ENCODE results near the gene TCF4.
A peak's percentile ranks its signal among the peaks of the same experiment; 100 is the strongest.

Gene TCF4

GRCh38 chr18:55509631-55510324 is 78.2 kb downstream of the TCF4 start:
- TF ChIP-seq CTCF (IDR thresholded peaks at IDR 0.05; ENCODE audit: low read depth, low read length, missing control alignments): no peak
- H3K4me3 ChIP-seq (ENCODE audit: low read depth, low read length): no peak overlapping the region; the same call in 1 of the 2 replicates
- peak; percentile 33 for DNase-seq (ENCODE audit: low read depth)

- H3K4me3 ChIP-seq (ENCODE audit: low read depth, low read length): no peak overlapping the region
- DNase-seq (ENCODE audit: low read depth): no peak
- no peak for TF ChIP-seq CTCF (IDR thresholded peaks at IDR 0.05; ENCODE audit: low read depth, low read length, missing control alignments)
Measured at GRCh38 chr18:55508651-55509050, 79.3 kb downstream of the TCF4 start.

- no peak overlapping the region for H3K4me3 ChIP-seq (ENCODE audit: low read depth, low read length)
- no peak for TF ChIP-seq CTCF (IDR thresholded peaks at IDR 0.05; ENCODE audit: low read depth, low read length, missing control alignments)
- no peak for DNase-seq (ENCODE audit: low read depth)
Measured at GRCh38 chr18:55506074-55506473, 81.9 kb downstream of the TCF4 start.

GRCh38 chr18:55504808-55505207 is 83.2 kb downstream of the TCF4 start:
- DNase-seq (ENCODE audit: low read depth): no peak
- TF ChIP-seq CTCF (IDR thresholded peaks at IDR 0.05; ENCODE audit: low read depth, low read length, missing control alignments): no peak
- no peak overlapping the region for H3K4me3 ChIP-seq (ENCODE audit: low read depth, low read length)

GRCh38 chr18:55503167-55503820 is 84.7 kb downstream of the TCF4 start:
- H3K4me3 ChIP-seq (ENCODE audit: low read depth, low read length): no peak overlapping the region
- no peak for TF ChIP-seq CTCF (IDR thresholded peaks at IDR 0.05; ENCODE audit: low read depth, low read length, missing control alignments)
- no peak for DNase-seq (ENCODE audit: low read depth)

- TF ChIP-seq CTCF (IDR thresholded peaks at IDR 0.05; ENCODE audit: low read depth, low read length, missing control alignments): no peak
- no peak for DNase-seq (ENCODE audit: low read depth)
- H3K4me3 ChIP-seq (ENCODE audit: low read depth, low read length): no peak overlapping the region
Measured at GRCh38 chr18:55501982-55502710, 85.8 kb downstream of the TCF4 start.
